GM18909 (cell line): ENCODE results near the gene SCAMP2.
A peak's percentile ranks its signal among the peaks of the same experiment; 100 is the strongest.

Experiments
- ATAC-seq: cut with Tn5 transposase; IDR thresholded peaks from one replicate; pipeline ENCODE4 v1.9.1; 2021; ENCODE audit warnings: mild to moderate bottlenecking; ENCODE audit not compliant: unreplicated experiment, poor library complexity

The SCAMP2 gene

DNA sequence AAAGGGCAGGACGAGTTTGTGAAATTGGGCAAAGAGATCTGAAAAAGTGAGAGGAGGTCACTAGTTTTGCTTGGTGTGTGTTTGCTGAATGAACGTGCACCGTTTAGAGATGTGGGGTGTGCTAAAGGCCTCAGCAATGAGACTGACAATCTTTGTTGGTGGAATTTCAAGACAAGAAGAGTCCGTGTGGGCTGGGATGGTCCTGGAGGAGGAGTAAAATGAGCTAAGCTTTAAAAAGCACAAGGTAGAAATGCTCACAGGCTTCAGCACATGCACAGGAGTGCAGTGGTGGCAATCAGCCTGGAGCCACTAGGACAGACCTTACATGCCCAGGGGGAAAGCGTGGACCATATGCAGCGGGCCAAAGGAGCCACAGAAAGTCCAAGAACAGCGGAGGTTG is 48.2 kb downstream of the SCAMP2 start:
- ATAC-seq: no peak

DNA sequence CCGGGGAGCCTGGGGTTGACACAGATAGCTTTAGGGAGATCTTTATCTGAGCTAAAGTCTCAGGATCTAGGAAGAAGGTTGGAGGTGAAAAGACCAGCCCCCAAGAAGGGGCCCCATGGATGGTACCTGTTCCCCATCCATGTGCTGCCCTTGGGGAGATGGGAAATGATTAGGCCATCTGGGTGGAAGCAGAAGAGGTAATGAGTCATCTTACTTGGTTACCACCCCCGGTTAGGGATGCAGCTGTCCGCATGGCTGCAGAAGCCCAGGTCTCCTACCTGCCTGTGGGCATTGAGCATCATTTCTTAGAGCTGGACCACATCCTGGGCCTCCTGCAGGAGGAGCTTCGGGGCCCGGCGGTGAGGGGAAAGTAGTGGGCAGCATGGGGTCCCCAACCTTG is 49.8 kb downstream of the SCAMP2 start:
- no peak for ATAC-seq

DNA sequence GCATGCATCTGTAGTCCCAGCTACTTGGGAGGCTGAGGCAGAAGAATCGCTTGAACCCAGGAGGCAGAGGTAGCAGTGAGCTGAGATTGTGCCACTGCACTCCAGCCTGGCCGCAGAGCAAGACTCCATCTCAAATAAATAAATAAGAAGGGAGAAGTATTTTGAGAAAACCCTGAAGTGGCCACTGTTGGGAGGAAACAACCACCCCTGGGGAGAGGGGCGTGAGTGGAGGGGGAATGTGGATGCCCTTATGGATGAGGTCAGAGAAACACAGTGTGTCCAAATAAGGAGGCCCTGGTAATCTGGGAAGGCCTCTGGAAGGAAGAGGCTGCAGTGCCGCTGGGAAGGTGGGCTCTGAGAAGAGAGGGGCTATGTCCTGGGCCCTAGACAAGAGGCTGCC is 50.9 kb downstream of the SCAMP2 start:
- ATAC-seq: no peak

DNA sequence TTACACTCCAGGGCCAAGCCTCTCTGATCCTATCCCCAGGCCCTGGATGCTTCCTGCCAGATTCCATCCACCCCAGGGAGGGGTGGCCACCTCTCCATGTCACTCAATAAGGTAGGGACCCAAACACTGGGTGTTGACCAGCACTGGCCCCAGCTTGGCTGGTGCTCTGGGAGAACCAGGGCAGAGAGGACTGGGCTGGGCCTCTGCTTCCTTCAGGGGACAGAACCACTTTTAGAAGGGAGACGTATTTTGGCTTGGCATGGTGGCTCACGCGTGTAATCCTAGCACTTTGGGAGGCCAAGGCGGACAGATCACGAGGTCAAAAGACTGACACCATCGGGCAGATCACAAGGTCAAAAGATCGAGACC is 51.4 kb downstream of the SCAMP2 start:
- ATAC-seq: no peak

DNA sequence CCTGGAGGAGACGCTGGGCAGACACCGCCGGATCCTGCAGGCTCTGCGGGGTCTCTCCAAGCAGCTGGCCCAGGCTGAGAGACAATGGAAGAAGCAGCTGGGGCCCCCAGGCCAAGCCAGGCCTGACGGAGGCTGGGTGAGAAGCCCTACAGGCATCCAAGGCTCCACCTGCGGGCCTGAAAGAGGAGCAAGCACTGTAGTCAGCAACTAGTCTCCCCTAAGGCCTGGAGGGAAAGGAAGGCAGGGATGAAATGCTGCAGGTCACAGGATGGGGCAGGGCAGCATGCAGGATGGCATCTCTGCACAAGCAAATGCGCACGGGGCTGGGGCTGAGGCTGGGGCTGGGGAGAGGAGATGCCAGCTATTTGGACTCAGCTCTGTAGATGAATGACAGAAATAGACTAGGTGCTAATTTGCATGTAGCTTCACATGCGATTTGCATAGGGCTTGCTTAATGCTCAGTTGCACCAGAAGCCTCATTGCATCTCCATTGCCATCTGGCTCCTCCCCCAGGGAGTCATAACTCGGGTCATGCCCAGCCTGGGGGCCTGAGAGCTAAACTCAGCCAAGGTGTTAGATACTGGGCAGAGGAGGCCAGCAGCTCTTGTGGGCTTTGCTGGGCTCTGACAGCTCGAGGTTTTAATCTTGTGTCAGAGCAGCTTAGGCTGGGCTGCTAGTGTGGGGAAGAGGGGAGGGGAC is 51.9 kb downstream of the SCAMP2 start:
- ATAC-seq: peak; percentile 75

DNA sequence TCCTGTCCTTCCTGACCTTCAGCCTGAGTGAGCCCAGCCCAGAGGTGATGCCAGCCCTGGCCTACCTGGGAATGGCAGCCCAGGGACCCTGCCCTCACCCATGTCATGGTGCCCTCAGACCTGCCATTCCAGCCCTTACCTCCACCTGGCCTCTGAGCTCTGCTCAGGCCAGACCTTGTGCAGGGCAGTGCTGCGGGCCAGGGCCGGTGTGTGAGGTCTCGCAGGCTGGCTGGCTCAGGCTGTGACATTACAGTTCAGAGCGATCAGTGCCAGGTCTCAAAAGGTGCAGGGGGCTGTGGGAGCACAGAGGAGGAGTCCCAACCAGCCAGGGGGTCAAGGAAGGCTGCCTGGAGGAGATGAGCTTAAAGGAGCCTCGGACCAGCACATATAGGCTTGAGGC is 53.1 kb downstream of the SCAMP2 start:
- no peak for ATAC-seq

DNA sequence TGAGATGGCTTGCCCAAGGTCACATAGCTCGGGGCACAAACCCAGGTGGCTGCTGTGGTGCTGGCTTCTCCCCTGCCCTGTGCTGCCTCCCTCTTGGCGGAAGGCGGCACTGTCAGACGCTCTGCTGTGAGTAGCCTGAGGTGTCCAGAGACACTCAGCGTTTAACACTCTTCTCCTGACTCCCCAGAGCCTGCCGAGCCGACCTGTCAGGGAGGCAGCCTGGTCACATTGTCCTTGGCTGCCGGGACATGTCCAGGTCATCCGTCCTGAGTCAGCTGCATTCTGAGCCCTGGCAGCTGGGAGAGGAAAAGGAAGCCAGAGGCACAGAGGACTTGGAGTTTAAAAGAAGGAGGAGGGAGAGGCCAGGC is 55.8 kb downstream of the SCAMP2 start:
- no peak for ATAC-seq

DNA sequence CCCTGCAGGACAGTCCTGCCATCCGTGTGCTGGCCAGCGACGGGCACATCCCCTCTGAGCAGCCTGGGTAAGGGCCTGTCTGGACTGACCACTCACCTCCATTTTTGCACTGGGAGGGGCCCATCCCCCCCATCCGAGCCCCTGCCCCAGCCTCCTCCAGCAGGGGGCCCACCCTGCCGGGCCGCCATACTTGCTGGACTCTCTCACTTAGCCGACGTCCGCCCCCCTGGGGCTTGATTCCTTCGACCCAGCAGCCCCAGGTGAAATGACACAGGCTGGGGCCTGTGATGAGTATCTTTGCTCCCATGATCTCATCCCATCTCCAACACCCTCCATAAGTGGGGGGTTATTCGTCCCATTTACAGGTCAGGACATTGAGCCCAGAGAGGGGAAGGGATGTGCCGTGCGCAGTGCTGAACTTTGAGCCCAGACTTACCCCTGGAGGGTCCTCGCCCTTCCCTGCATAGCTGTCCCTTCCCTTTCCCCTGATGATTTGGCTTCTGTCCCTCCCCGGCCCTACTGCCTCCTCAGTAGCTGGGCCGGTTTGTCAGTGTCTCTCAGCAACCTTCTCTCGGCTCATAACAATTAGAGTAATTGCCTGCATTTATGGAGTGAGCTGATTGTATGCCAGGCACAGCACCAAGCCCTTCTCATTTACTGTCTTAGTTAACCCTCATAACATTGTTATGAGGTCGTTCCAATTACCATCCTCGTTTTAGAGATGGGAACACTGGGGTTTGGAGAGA is 56.4 kb downstream of the SCAMP2 start:
- ATAC-seq: no peak

DNA sequence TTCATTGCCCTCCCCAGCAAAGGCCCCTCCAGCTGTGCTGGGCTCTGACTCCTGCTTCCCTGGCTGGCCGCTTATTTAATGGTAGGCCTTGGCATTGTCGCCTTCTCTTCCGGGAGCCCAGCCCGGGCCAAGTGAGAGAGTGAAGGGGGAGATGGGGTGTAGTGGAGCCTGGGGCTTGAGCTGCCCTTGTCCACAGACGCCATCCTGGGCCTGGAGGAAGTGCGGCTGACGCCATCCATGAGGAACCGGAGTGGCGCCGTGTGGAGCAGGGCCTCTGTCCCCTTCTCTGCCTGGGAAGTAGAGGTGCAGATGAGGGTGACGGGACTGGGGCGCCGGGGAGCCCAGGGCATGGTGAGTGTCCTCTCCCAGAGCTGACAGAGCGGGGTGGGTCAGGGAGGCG is 57.2 kb downstream of the SCAMP2 start:
- ATAC-seq: no peak

DNA sequence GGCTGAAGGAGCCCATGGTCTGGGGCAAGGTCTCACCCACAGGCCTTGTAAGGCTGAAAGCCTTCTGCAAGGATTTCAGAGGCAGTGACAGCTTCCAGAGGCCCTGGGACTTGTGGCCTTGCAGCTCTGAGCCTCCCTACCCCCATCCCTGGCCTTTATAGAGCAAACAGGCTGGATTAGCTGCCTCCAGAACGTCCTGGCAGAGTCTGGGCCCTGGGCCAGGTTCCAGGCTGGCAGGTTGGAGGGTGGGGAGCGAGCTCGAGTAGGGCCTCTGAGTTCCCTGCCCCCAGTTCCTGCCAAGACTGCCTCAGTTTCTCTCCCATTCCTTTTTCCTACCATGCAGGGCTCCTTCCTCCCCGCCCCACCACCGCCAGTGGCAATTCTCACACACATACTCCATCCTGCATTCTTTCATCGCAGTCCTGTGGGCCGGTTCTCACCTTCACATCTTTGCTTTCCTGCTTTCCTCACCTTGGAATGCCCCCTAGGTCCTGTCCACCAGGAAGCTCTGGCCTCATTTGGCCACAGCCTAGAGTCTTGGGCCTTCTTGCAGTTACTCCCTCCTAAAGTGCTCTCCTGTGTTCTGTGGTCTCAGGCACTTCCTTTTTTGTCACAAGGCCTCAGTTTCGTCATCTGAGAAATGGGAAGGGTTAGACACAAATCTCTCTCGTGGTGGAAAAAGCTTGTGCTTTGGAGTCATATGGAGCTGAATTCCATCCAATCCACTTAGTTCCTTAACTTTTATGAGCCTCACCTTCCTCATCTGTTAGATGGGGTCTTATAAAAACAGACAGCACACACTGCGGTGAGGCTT is 57.8 kb downstream of the SCAMP2 start:
- ATAC-seq: no peak

DNA sequence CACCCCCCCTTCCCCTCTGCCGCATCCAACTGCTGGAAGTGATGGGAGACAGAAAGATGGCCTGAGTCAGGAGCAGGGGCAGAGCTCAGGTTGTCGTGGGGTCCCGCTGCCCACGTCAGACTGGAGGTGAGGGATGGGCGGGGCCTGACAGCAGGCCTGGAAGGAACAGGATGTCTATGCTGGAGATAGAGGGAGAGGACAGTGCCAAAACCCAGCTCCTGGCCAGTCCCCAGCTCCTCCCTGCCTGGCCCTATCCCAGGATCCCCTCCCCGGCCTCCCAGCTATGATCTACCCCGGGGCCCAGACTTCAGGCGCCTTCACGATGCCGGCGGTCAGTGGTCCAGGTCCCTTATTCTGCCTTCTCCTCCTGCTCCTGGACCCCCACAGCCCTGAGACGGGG is 60.6 kb downstream of the SCAMP2 start, which contains the start of gene LMAN1L:
LMAN1L (plus strand) TSS at position 303 of the 400 bp plus-strand sequence; CDS start at position 323, 20 bp downstream.
- no peak for ATAC-seq

DNA sequence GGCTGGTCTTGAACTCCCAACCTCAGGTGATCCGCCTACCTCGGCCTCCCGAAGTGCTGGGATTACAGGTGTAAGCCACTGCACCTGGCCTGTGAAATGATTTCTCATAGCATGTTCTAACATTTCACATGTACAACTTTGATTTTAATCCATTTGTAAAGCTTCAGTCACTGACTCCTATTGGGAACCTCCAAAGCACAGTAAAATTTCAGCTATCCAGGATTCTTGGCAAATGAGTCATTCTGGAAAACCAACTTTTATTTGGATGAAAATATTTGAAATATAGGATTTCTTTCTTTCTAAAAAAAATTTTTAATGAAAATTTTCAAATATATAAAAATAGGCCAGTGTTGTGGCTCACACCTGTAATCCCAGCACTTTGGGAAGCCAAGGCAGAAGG is 63.2 kb downstream of the SCAMP2 start:
- ATAC-seq: no peak

DNA sequence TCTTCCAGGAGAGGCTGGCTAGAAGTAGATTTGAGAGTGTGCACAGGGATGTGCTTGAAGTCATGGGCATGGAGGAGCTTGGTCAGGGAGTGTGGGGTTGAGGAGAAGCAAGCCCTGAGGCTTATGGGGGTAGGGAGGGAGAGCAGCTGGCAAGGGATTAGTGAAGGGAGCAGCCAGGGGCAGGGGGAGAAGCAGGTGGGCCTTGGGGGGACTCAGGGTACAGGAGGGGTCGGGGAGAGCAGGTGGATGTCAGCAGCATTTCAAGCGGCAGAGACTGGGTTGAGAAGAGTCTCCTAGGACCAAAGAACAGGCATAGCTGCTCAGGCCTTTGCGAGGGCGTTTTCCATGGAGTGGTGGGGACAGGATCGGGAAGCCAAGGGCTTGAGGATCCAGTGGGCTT is 63.9 kb downstream of the SCAMP2 start:
- no peak for ATAC-seq

DNA sequence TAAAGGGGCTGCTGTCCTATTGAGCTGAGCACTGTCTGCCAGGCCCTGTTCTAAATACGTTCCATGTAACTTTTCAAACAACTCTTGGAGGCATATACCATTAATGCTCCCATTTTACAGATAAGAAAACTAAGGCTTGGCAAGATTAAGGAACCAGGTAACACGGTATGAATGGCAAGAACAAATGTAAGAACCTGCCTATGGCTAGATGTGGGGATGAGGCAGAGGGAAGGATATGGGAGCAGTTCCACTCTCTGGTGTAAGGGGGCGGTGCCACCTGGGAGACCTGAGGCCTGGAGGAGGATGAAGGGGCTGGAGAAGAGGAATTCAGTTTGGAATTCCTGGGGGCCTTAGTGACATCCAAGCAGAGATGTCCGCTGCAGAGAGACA is 64.3 kb downstream of the SCAMP2 start:
- ATAC-seq: no peak

DNA sequence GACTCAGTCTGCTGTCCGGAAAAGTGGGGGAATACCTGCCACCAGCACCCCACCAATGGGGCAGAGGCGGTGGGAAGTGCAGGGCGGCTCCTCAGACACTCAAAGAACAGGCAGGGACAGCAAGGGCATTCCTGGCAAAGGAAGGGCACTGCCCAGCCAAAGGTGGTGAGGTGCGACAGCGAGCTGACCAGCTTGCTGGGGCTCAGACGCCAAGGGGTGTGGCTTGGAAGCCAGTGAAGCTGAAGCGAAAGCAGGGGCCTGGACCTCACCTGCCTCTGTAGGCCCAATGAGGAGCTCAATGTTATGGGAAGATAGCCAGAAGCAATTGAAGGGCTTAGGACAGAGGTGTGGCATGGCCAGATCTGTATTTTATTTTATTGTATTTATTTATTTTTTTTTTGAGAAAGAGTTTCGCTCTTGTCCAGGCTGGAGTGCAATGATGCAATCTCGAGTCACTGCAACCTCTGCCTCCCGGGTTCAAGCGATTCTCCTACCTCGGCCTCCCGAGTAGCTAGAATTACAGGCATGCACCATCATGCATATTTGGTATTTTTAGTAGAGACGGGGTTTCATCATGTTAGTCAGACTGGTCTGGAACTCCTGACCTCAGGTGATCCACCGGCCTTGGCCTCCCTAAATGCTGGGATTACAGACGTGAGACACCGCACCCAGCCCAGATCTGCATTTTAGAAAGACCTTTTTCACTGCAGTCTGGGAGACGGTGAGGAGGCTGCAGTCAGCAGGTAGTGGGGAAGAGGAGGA is 64.9 kb downstream of the SCAMP2 start:
- no peak for ATAC-seq

DNA sequence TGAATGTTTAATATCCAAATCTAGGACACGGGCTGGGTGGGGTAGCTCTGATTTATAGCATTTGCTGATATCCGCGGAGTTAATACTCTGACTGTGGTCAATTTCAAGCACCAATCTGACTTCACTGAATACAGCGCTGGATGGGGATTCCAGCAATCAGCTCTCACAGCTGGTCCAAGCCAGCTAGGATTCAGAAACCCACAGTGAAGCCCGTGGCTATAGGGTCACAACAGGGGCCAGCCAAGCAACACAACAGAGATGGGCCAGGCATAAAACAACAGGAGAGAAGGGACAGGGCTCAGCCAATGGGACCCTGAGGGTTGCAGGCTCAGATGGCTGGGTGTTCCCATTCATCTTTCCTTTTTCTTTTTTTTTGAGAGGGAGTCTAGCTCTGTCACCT is 65.9 kb downstream of the SCAMP2 start:
- no peak for ATAC-seq

DNA sequence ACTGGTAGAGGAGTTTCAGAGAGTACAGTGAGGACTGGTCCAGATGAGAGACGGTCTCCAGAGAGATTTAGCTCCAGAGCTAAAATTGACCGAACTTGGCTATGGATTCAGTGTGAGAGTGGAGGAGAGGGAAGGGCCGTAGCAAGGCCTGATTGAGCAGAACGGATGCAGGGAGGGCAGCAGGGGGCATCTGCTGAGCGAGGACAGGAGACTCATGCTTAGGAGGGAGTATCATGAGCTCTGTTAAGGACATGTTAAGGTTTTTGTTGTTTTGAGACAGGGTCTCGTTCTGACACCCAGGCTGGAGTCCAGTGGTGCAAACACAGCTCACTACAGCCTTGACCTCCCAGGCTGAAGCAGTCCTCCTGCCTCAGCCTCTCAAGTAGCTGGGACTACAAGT is 68.2 kb downstream of the SCAMP2 start:
- ATAC-seq: no peak

DNA sequence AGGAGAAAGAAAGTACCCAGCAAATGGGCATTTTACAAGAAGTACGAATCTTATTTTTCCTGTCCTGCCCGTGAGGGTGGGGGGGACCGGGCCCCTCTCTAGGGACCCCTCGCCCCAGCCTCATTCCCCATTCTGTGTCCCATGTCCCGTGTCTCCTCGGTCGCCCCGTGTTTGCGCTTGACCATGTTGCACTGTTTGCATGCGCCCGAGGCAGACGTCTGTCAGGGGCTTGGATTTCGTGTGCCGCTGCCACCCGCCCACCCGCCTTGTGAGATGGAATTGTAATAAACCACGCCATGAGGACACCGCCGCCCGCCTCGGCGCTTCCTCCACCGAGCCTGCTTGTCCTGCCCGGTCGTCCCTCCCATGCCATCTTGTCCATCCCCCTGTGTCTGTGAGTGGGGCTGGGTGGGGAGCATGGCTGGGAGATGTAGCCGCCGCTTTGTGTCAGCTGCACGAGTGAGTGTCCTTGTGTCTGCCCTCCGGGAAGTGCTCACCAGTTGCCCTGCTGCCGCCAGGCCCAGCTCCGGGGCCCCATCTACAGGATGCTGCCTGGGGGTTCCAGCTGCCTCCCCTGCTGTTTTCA is 70.2 kb downstream of the SCAMP2 start:
- ATAC-seq: no peak

DNA sequence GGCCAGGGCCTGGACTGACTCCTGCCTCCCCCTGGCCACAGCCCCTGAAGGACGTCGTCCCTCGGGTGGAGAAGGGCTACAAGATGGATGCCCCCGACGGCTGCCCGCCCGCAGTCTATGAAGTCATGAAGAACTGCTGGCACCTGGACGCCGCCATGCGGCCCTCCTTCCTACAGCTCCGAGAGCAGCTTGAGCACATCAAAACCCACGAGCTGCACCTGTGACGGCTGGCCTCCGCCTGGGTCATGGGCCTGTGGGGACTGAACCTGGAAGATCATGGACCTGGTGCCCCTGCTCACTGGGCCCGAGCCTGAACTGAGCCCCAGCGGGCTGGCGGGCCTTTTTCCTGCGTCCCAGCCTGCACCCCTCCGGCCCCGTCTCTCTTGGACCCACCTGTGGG is 70.9 kb downstream of the SCAMP2 start:
- ATAC-seq: no peak

DNA sequence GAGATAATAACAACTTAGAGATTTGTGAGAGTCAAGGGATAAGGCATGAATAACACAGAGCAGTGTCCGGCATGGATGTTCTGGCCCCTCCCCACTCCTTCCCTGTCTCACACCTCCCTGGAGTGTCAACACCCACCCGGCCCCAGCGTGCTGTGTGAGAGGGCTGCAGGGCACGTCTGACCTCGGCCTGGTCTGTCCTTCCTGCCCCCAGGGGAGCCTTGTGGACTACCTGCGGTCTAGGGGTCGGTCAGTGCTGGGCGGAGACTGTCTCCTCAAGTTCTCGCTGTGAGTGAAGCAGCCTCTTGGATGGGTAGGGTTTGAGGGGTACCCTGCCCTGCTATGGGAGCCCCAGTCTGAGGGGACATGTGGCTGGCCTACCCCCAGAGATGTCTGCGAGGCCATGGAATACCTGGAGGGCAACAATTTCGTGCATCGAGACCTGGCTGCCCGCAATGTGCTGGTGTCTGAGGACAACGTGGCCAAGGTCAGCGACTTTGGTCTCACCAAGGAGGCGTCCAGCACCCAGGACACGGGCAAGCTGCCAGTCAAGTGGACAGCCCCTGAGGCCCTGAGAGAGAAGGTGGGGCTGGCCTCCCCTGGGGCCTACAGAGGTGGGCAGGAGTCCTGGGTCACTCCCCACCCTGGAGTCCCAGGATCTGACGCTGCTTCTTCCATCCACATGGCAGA is 71.7 kb downstream of the SCAMP2 start:
- no peak for ATAC-seq
